Activated CD8-positive, alpha-beta memory T cell treated with anti-CD3 and anti-CD28 coated beads, Interleukin-2, amount 50 U/mL, for 48 hours (primary cell): Measurements from ENCODE around the gene CHI3L1.

ENCODE experiments used
- DNase-seq: peaks from one replicate; pipeline ENCODE4 v3.0.0-alpha.2; 2020

CHI3L1 gene

DNA sequence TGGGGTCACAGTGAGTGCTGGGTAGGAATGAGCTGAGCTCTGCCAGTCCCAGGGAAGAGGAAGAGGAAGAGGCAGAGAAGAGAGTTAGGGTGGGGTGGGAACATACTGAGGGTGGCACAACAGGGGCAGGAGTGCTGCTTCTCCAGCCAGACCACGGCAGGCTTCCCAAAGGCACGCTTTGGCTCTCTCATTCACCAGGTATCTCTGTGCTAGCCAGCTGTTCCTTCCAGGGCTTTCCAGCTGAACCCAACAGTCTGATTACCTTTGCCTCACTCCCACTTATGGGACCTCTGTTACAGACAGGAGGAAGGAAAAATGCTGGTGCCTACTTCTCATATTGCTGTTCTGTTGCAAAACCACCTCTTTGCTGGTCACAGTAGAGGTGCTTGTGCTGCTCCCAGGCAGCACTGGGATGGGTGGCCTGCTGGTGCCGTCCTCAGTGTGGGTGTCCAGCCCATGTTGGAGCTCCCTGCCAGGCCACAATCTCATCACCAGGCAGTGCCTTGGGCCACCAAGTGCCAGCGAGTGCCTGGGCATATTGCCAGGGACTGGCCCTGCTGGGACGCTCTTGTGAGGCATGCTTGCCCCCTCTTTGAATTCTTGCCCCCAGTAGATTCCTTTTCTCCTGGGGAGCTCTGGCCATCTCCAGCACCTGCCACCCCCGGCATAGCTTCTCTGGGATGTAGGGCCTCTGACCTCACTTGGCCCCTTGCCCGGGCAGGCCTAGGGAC is 56.8 kb downstream of the CHI3L1 start:
- DNase-seq = no peak
